Astrocyte of the cerebellum (primary cell): ENCODE measurements around the gene ACAD8.

Experiments
- DNase-seq: peaks from one replicate; pipeline ENCODE4 v3.0.0-alpha.2; 2011; ENCODE audit warnings: low read depth
- H3K4me3 ChIP-seq: 2 replicates; pipeline ENCODE4 v1.5.1; 2011; ENCODE audit warnings: mild to moderate bottlenecking, low read depth, low read length, moderate library complexity
- CTCF ChIP-seq: IDR thresholded peaks from 2 replicates; pipeline ENCODE4 v1.5.1; 2012; ENCODE audit warnings: low read length, low read depth, moderate library complexity, mild to moderate bottlenecking; ENCODE audit errors: missing control alignments
- in situ Hi-C: cut with HindIII; loops from 2 replicates; pipeline ENCODE4 v1.10.0; 2017; ENCODE audit warnings: low sequenced_read_pairs

Gene ACAD8

GRCh38 chr11:134223121-134223520, 30.2 kb upstream of the ACAD8 start:
- no peak for DNase-seq
- H3K4me3 ChIP-seq: peak overlapping the region; percentile 94
- TF ChIP-seq CTCF: no peak
- in situ Hi-C loops: no loop called here

- peak; percentile 5 for TF ChIP-seq CTCF
- DNase-seq: peak; percentile 91
- peak within 1 kb of the TSS; percentile 94 for H3K4me3 ChIP-seq
- in situ Hi-C loops: no loop called here
Measured at GRCh38 chr11:134223836-134224709, 29.3 kb upstream of the ACAD8 start, which contains the start of the genes NCAPD3 and VPS26B. Gene NCAPD3 (minus strand): TSS chr11:134223967. CDS start chr11:134223926, 41 bp downstream. Gene VPS26B (plus strand): TSS chr11:134224671. CDS start chr11:134225123, 452 bp downstream.

GRCh38 chr11:134224710-134225664, 28.4 kb upstream of the ACAD8 start:
- in situ Hi-C loops: no loop called here
- DNase-seq: no peak
- TF ChIP-seq CTCF: no peak
- H3K4me3 ChIP-seq: peak overlapping the region; percentile 94

GRCh38 chr11:134226806-134227325, 26.5 kb upstream of the ACAD8 start:
- in situ Hi-C loops: no loop called here
- DNase-seq: no peak
- no peak for TF ChIP-seq CTCF
- no peak overlapping the region for H3K4me3 ChIP-seq

- in situ Hi-C loops: no loop called here
- no peak overlapping the region for H3K4me3 ChIP-seq
- TF ChIP-seq CTCF: no peak
- DNase-seq: no peak
Measured at GRCh38 chr11:134228625-134229024, 24.7 kb upstream of the ACAD8 start.
